Gastrocnemius medialis (tissue), 4 donors: Measurements from ENCODE around the gene RSL24D1.

ENCODE experiments used
- POLR2A ChIP-seq, 2 donors: fragments of 450-650 bp; IDR thresholded peaks; one replicate each; pipeline ENCODE4 v1.6.1; 2017; ENCODE audit warnings: antibody characterized with exemption in 2 of 2, mild to moderate bottlenecking in 2 of 2, moderate library complexity in 2 of 2
- TF ChIP-seq, protein P1 (sequence below), 5 experiments: fragments of 450-650 bp in 3 of 5; fragments of 200-600 bp in 2 of 5; sonication (generic) in 2 of 5; IDR thresholded peaks in 4 of 5; conservative IDR thresholded peaks in 1 of 5; 1 replicate in 4 of 5; 2 replicates in 1 of 5; pipeline ENCODE4 v1.5.1; 2016 to 2019; ENCODE audit warnings: antibody characterized with exemption in 5 of 5, mild to moderate bottlenecking in 3 of 5, moderate library complexity in 3 of 5

GRCh38 chr15:55197362-55197705, 593 bp upstream of the RSL24D1 start:
- TF ChIP-seq, protein P1, sequence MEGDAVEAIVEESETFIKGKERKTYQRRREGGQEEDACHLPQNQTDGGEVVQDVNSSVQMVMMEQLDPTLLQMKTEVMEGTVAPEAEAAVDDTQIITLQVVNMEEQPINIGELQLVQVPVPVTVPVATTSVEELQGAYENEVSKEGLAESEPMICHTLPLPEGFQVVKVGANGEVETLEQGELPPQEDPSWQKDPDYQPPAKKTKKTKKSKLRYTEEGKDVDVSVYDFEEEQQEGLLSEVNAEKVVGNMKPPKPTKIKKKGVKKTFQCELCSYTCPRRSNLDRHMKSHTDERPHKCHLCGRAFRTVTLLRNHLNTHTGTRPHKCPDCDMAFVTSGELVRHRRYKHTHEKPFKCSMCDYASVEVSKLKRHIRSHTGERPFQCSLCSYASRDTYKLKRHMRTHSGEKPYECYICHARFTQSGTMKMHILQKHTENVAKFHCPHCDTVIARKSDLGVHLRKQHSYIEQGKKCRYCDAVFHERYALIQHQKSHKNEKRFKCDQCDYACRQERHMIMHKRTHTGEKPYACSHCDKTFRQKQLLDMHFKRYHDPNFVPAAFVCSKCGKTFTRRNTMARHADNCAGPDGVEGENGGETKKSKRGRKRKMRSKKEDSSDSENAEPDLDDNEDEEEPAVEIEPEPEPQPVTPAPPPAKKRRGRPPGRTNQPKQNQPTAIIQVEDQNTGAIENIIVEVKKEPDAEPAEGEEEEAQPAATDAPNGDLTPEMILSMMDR (IDR thresholded peaks at IDR 0.05 in 4 of 5, conservative IDR thresholded peaks at IDR 0.05 in 1 of 5) = no peak
- TF ChIP-seq POLR2A (IDR thresholded peaks at IDR 0.05) = no peak
